Midbrain (tissue), 1 donor: Measurements from ENCODE around the gene KY.

Experiments
- DNase-seq: peaks from one replicate; lab custom pipeline; 2025; lab: John Stamatoyannopoulos, UW

KY gene

GRCh38 chr3:134619301-134619615 is 31.6 kb downstream of the KY start:
- no peak for DNase-seq

- DNase-seq: no peak
Measured at GRCh38 chr3:134618478-134619300, 32.1 kb downstream of the KY start.

- DNase-seq: no peak
Measured at GRCh38 chr3:134617608-134618477, 33.0 kb downstream of the KY start.

- no peak for DNase-seq
Measured at GRCh38 chr3:134615743-134616142, 35.1 kb downstream of the KY start.

- DNase-seq: no peak
Measured at GRCh38 chr3:134614955-134615354, 35.9 kb downstream of the KY start.

- no peak for DNase-seq
Measured at GRCh38 chr3:134613006-134613520, 37.8 kb downstream of the KY start.

GRCh38 chr3:134611516-134611915 is 39.3 kb downstream of the KY start:
- no peak for DNase-seq

GRCh38 chr3:134610432-134611385 is 40.1 kb downstream of the KY start:
- DNase-seq: no peak

GRCh38 chr3:134609821-134610431 is 40.9 kb downstream of the KY start:
- DNase-seq: no peak

- no peak for DNase-seq
Measured at GRCh38 chr3:134608771-134609435, 41.9 kb downstream of the KY start.

GRCh38 chr3:134608023-134608770 is 42.6 kb downstream of the KY start:
- no peak for DNase-seq

GRCh38 chr3:134607054-134608022 is 43.5 kb downstream of the KY start:
- DNase-seq: no peak

- no peak for DNase-seq
Measured at GRCh38 chr3:134606033-134607025, 44.5 kb downstream of the KY start.

GRCh38 chr3:134605556-134605955 is 45.3 kb downstream of the KY start:
- no peak for DNase-seq

GRCh38 chr3:134603956-134604355 is 46.9 kb downstream of the KY start:
- no peak for DNase-seq

GRCh38 chr3:134603480-134603879 is 47.3 kb downstream of the KY start:
- no peak for DNase-seq

- no peak for DNase-seq
Measured at GRCh38 chr3:134602440-134602814, 48.4 kb downstream of the KY start.
